Rectal smooth muscle tissue (tissue), 1 donor: ENCODE results near the gene RPL27A.
A peak's percentile ranks its signal among the peaks of the same experiment; 100 is the strongest.

Experiments
- H3K27ac ChIP-seq: one replicate; pipeline ENCODE4 v1.7.0; 2013; ENCODE audit warnings: low read depth, low read length, inconsistent platforms
- H3K27me3 ChIP-seq: one replicate; pipeline ENCODE4 v1.7.0; 2013; ENCODE audit warnings: low read length; ENCODE audit not compliant: control insufficient read depth, insufficient read depth
- H3K36me3 ChIP-seq: one replicate; pipeline ENCODE4 v1.7.0; 2013; ENCODE audit warnings: low read length; ENCODE audit not compliant: control insufficient read depth, insufficient read depth
- H3K4me1 ChIP-seq: one replicate; pipeline ENCODE4 v1.7.0; 2013; ENCODE audit warnings: low read length; ENCODE audit not compliant: control insufficient read depth, insufficient read depth
- H3K4me3 ChIP-seq: one replicate; pipeline ENCODE4 v1.7.0; 2013; ENCODE audit warnings: low read length
- H3K9ac ChIP-seq: one replicate; pipeline ENCODE4 v1.7.0; 2013; ENCODE audit warnings: low read length

Gene RPL27A

DNA sequence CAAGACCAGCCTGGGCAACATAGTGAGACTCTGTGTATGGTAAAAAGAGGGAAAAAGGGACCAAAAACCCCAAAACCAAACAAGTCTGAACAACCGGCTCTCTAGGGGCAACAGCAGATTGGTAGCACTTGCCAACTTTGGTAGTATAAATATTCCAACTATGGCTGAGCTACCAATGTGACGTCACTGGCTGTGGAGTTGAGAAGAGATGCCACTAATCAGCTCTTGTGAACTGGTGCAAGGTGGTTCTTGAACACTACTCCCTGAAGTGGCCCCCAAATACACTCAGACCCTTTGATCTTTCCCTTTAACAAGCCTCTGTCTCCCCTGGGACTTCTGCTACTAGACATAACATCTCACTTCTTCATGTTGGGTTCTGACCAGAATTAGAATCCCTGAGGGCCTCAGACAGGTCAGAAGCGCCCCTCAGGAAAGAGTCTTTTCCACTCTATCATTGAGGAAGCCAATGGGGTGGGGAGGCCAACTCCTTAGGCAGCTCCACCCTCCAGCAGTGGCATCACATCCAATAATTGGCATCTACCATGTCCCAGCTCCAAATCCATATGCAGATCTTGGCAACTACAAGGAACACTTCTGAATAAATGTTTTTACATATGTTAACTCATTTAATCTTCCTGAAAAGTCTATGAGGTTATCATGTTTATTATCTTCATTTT is 49.2 kb downstream of the RPL27A start:
- peak overlapping the region; percentile 71 for H3K27ac ChIP-seq
- H3K4me1 ChIP-seq = peaks cover 43% of the 10 kb centered on the region

DNA sequence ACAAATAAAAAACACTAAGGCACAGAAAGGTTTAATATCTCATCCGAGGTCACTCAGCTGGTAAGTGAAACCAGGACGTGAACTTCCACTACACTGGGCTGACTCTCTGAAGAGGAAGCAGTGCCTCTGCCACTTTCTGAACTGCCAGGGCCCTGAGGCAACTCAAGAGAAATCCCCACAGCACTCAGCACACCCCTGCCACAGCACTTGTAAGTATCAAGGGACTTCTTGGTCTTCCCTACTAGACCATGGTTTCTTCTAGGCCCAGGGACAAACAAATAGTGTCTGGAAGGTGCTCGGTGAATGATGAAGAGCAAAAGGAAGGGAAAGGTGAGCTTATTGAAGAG is 49.7 kb downstream of the RPL27A start:
- Histone ChIP-seq H3K4me1 (peaks cover 39% of the 10 kb centered on the region), H3K9ac (no peak overlapping the region)

More for the DNA sequence above, 49.2 kb downstream of the RPL27A start:
- Histone ChIP-seq H3K36me3 (peaks cover 3% of the 10 kb centered on the region), H3K27me3 (no peaks in the 10 kb centered on the region), H3K9ac (no peak overlapping the region), H3K4me3 (no peak overlapping the region)

DNA sequence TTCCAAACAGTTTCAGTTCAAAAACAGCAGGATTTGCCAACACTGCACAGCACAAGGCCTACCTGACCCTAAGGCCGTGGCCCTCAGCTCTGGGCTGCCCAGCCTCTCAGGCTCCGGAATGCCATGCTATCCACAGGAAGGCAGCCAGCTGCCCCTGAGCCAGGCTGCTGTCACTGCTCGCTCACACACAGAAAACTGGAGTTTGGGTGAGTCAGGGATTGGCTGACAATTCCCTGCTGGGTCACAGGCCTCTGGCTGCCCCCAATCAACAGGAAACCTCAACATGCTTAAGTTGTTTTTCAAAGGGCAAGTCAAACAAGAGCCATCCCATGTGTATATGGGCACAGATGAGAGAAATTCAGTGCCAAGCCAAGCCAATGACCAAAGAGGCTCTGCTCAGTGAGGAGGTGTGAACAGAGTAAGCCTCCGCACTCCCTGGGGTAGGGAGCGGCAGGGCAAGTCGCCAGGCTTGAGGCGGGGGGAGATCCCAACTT is 50.2 kb downstream of the RPL27A start:
- peaks cover 36% of the 10 kb centered on the region for H3K4me1 ChIP-seq
- no peak overlapping the region for H3K9ac ChIP-seq
- peaks cover 3% of the 10 kb centered on the region for H3K36me3 ChIP-seq
- H3K27me3 ChIP-seq = no peaks in the 10 kb centered on the region
- H3K27ac ChIP-seq = peak overlapping the region; percentile 71
- no peak overlapping the region for H3K4me3 ChIP-seq

More for the DNA sequence above, 49.7 kb downstream of the RPL27A start:
- Histone ChIP-seq H3K27ac (peak overlapping the region; percentile 71), H3K36me3 (peaks cover 3% of the 10 kb centered on the region), H3K27me3 (no peaks in the 10 kb centered on the region), H3K4me3 (no peak overlapping the region)

DNA sequence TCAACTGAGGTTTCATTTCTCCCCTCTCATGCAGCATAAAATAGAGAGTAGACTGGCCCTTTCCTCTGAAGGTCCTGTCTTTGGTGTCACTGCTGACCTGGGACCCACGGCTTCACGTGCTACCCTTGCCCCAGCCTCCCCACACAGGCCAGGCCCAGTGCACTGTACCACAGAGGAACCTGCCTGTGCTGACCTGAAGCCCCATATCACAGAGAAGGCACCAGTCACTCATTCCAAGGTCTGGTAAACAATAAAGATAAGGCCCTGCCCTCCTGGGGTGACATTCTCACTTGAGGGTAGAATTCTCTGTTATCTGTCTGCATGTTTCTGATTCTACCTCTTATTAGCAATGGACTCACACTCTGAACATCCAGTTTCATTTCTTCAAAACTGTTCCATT is 51.3 kb downstream of the RPL27A start:
- peak overlapping the region; percentile 71 for H3K27ac ChIP-seq
- H3K9ac ChIP-seq = no peak overlapping the region
- H3K4me3 ChIP-seq = no peak overlapping the region
- H3K27me3 ChIP-seq = no peaks in the 10 kb centered on the region
- H3K36me3 ChIP-seq = peaks cover 3% of the 10 kb centered on the region
- H3K4me1 ChIP-seq = peaks cover 27% of the 10 kb centered on the region

DNA sequence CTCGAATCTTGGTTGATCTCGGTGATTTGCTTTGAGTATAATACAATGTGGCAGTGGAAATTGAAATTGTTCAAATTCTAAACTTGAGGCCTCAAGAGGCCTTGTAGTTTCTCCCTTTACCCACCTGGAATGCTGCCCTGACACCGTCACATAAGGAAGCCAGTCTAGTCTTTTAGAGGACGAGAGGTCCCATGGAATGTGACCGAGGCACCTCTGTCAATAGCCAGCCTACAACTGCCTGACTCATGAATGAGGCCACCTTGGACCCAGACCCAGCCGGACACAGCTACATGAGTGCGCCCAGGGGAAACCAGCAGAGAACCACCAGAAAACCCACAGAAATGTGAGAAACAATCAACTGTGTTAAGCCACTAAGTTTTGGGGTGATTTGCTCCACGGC is 52.5 kb downstream of the RPL27A start:
- Histone ChIP-seq H3K27me3 (no peaks in the 10 kb centered on the region), H3K9ac (no peak overlapping the region), H3K27ac (no peak overlapping the region), H3K36me3 (peaks cover 3% of the 10 kb centered on the region), H3K4me3 (no peak overlapping the region), H3K4me1 (peaks cover 16% of the 10 kb centered on the region)

DNA sequence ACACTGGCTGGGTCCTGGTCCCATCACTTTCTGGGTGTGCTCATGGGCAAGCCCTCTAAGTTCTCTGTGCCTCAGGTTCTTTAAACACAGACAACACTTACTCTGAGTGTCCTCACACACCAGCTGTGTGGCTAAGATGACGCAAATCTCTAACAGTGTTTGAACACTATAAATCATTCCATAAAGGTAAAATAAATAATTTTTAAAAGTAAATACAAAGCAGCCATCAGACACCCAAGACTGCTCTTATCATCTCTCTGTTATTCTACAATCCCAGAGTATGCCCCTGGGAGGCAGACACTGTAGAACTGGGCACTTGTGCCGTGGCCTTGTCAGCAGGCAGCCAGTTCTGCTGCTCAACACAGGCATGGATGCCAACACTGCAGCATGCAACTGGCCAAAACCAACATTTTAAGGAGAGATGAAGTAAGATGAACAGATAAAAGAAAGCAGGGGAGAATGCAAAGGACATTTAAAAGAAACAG is 56.8 kb downstream of the RPL27A start:
- H3K27me3 ChIP-seq = no peaks in the 10 kb centered on the region
- peak overlapping the region; percentile 26 for H3K27ac ChIP-seq
- peaks cover 3% of the 10 kb centered on the region for H3K36me3 ChIP-seq
- no peak overlapping the region for H3K4me3 ChIP-seq
- H3K4me1 ChIP-seq = no peaks in the 10 kb centered on the region
- H3K9ac ChIP-seq = no peak overlapping the region
